HEK293 (cell line): ENCODE measurements around the gene DNAJB6.

Source experiments
- MEIS1 ChIP-seq: sonication (generic); formaldehyde crosslinking; IDR thresholded peaks from 2 replicates; pipeline ENCODE4 v1.8.1; 2022; ENCODE audit warnings: missing genetic modification reagents, mild to moderate bottlenecking, borderline replicate concordance
- SETDB1 ChIP-seq: IDR thresholded peaks from one replicate; pipeline ENCODE4 v1.6.1; 2017; ENCODE audit warnings: mild to moderate bottlenecking, low read length, moderate library complexity, mixed read lengths; ENCODE audit not compliant: insufficient read length
- ZBTB17 ChIP-seq: fragments of 450-650 bp; formaldehyde crosslinking; IDR thresholded peaks from 2 replicates; pipeline ENCODE4 v1.5.1; 2016; ENCODE audit warnings: missing biosample characterization, missing genetic modification characterization
- ZNF24 ChIP-seq: fragments of 450-650 bp; formaldehyde crosslinking; IDR thresholded peaks from 2 replicates; pipeline ENCODE4 v1.5.1; 2016; ENCODE audit warnings: missing biosample characterization, missing genetic modification characterization
- ZNF311 ChIP-seq: fragments of 450-650 bp; formaldehyde crosslinking; IDR thresholded peaks from 2 replicates; pipeline ENCODE4 v1.5.1; 2017; ENCODE audit warnings: missing biosample characterization, missing genetic modification characterization, borderline replicate concordance
- ZNF677 ChIP-seq: fragments of 450-650 bp; IDR thresholded peaks from 2 replicates; pipeline ENCODE4 v1.5.0; 2018; ENCODE audit warnings: missing biosample characterization, mild to moderate bottlenecking, missing genetic modification characterization, moderate library complexity
- ZNF776 ChIP-seq: fragments of 450-650 bp; formaldehyde crosslinking; IDR thresholded peaks from 2 replicates; pipeline ENCODE4 v1.5.0; 2017; ENCODE audit warnings: missing biosample characterization, missing genetic modification characterization, borderline replicate concordance
- ZNF791 ChIP-seq: fragments of 450-650 bp; formaldehyde crosslinking; IDR thresholded peaks from 2 replicates; pipeline ENCODE4 v1.5.1; 2016; ENCODE audit warnings: missing biosample characterization, missing genetic modification characterization
- TF ChIP-seq, protein P1 (sequence below): fragments of 450-650 bp; formaldehyde crosslinking; IDR thresholded peaks from 2 replicates; pipeline ENCODE4 v1.5.1; 2016; ENCODE audit warnings: missing biosample characterization, missing genetic modification characterization

DNA sequence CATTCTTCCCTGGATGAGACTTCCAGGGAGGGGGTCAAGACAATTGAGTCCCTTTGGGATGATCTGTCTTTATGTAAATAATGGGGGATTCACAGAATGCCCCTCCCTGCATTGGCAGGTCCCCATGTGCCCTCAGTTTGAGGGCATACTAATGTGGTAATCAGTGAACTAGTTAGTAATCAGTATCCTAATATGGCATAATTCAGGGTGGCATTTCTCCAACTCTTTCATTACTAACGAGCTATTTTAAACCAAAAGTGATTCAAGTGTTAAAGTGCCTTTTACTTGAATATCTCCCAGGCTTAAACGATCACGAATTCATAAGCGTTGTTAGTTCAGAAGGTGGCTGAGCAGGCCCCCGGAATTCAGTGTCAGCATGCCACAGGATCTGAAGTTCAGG lies 1.6 kb upstream of the DNAJB6 start:
- TF ChIP-seq ZNF24 (tag by site-specific recombination) (no peak), SETDB1 (no peak), MEIS1 (no peak), ZNF791 (tag by site-specific recombination) (no peak), ZNF677 (no peak), ZNF776 (no peak), ZBTB17 (tag by site-specific recombination) (no peak), ZNF311 (tag by site-specific recombination) (no peak)
- TF ChIP-seq, protein P1, sequence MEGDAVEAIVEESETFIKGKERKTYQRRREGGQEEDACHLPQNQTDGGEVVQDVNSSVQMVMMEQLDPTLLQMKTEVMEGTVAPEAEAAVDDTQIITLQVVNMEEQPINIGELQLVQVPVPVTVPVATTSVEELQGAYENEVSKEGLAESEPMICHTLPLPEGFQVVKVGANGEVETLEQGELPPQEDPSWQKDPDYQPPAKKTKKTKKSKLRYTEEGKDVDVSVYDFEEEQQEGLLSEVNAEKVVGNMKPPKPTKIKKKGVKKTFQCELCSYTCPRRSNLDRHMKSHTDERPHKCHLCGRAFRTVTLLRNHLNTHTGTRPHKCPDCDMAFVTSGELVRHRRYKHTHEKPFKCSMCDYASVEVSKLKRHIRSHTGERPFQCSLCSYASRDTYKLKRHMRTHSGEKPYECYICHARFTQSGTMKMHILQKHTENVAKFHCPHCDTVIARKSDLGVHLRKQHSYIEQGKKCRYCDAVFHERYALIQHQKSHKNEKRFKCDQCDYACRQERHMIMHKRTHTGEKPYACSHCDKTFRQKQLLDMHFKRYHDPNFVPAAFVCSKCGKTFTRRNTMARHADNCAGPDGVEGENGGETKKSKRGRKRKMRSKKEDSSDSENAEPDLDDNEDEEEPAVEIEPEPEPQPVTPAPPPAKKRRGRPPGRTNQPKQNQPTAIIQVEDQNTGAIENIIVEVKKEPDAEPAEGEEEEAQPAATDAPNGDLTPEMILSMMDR: no peak
